DOHH2 (cell line): ENCODE results near the gene PRKAR2B.
"Not testable (repeated sequence)": the region's sequence is repeated elsewhere in the genome, so short reads cannot be mapped to it uniquely, and the experiment has no call there.

Source experiments
- EZH2phosphoT487 ChIP-seq: fragments of 200-600 bp; sonication (generic); IDR thresholded peaks from 2 replicates; pipeline ENCODE4 v1.6.1; 2017; ENCODE audit warnings: borderline replicate concordance, mild to moderate bottlenecking, antibody characterized with exemption, low read length, moderate library complexity, mixed read lengths
- TF ChIP-seq, protein P1 (sequence below): fragments of 200-600 bp; sonication (generic); IDR thresholded peaks from one replicate; pipeline ENCODE4 v1.5.1; 2014; ENCODE audit warnings: antibody characterized with exemption, mild to moderate bottlenecking, low read depth, low read length; ENCODE audit not compliant: poor library complexity, severe bottlenecking

DNA sequence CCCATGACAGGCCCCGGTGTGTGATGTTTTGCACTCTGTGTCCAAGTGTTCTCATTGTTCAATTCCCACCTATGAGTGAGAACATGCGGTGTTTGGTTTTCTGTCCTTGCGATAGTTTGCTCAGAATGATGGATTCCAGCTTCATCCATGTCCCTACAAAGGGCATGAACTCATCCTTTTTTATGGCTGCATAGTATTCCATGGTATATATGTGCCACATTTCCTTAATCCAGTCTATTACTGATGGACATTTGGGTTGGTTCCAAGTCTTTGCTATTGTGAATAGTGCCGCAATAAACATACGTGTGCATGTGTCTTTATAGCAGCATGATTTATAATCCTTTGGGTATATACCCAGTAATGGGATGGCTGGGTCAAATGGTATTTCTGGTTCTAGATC is 49.2 kb downstream of the PRKAR2B start:
- TF ChIP-seq, protein P1, sequence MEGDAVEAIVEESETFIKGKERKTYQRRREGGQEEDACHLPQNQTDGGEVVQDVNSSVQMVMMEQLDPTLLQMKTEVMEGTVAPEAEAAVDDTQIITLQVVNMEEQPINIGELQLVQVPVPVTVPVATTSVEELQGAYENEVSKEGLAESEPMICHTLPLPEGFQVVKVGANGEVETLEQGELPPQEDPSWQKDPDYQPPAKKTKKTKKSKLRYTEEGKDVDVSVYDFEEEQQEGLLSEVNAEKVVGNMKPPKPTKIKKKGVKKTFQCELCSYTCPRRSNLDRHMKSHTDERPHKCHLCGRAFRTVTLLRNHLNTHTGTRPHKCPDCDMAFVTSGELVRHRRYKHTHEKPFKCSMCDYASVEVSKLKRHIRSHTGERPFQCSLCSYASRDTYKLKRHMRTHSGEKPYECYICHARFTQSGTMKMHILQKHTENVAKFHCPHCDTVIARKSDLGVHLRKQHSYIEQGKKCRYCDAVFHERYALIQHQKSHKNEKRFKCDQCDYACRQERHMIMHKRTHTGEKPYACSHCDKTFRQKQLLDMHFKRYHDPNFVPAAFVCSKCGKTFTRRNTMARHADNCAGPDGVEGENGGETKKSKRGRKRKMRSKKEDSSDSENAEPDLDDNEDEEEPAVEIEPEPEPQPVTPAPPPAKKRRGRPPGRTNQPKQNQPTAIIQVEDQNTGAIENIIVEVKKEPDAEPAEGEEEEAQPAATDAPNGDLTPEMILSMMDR: not testable (repeated sequence)
- TF ChIP-seq EZH2phosphoT487: not testable (repeated sequence)
